GM19397 (cell line): ENCODE data around the gene SIN3B.

Experiments used
- ATAC-seq: cut with Tn5 transposase; IDR thresholded peaks from one replicate; pipeline ENCODE4 v1.9.1; 2021; ENCODE audit warnings: mild to moderate bottlenecking, moderate library complexity; ENCODE audit not compliant: unreplicated experiment

Gene SIN3B

DNA sequence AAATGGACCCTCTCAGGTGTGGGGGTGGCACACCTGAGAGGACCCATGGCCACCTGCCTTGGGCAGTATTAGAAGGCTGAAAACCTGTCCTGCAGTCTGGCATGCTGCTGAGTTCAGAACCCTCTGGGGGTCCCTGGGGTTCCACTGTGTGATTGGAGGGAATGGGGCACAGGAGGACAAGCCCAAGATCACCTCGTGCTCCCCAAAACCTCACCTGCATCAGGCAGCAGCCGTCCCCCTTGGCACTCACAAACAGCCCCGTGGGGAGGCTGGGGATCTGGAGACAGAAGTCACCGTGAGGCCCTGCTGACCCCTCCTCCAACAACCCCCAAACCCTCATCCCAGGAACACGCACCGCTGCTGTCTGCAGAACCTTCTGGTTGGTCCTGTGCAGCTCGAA lies 74.1 kb downstream of the SIN3B start:
- no peak for ATAC-seq

DNA sequence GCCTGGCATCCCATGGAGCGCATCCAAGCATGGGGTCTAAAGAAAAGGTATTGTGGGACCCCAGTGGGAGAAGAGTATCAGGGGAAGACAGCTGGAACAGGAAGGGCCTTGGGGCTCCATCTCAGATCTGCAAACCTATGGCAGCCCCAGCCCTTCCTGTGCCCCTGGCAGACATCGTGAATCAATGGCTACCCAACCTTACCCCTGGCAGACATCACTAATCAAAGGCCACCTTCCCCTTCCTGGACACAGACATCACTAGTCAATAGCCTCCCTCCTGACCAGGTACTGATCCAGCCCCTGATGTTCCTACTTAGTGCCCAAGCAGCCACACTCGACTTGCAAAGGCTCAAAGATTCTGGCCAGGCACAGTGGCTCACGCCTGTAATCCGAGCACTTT lies 75.4 kb downstream of the SIN3B start:
- ATAC-seq, result no peak

DNA sequence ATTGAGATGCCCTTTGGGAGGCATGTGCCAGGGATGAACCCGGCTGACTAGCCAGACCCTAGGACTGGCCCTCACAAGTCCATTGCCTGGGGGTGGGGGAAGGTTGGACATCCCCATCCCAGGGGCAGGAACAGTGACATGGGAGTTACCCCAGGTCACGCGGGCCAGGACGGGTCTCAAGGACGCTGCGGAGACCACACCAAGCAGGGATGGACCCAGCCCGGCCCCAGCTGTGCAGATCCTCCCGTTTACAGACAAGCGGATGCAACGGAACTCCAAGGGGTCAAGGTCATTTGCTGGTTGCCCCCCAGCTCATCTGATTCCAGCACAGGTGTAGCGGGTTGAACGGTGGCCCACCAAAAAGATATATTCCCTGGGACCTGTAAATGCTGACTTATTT lies 79.6 kb downstream of the SIN3B start:
- no peak for ATAC-seq

DNA sequence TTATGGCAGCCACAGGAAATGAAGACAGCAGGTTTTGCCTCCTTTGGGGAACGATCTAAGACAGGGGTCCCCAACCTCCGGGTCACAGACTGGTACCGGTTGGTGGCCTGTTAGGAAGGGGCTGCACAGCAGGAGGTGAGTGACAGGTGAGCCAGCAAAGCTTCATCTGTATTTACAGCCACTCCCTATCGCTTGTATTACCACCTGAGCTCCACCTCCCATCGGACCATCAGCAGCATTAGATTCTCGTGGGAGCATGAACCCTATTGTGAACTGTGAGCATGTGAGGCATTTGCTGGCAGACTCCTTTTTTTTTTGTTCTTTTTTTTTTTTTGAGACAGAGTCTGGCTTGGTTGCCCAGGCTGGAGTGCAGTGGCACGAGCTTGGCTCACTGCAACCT lies 81.8 kb downstream of the SIN3B start:
- no peak for ATAC-seq

DNA sequence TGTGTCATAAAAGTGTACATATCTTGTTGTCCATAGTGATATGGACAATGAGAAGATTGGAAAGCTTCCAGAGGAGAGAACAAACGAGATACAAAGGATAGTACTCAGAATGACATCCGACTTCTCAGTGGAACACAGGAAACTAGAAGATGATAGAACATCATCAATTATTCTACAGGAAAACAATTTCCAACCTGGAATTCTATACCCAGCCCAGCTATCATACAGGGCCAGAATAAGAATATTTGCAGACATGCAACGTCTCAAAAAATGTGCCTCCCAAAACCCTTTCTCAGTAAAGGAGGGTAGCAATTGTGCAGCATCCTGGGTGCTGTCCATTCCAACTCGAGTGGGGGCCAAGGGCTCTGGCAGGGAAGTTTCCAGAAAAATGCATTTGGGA lies 83.6 kb downstream of the SIN3B start:
- no peak for ATAC-seq

DNA sequence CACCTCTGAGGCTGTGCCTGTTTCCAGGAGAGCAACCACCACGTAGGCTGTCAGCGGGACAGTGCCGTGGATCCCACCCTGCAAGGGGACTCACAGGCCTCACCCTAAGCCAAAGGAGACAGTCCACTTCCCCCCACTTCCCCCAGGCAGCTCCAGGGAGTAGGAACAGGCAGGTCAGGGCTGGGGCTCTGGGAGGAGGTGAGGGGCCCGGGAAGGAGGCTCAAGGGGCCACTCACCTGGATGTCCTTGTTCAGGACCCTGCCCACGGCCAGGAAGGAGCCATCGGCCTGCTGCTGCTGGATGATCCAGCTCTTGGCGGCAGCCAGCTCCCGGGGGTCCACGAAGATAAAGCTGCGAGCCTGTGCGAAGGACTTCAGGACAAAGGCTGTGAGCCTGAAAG lies 85.2 kb downstream of the SIN3B start:
- no peak for ATAC-seq

DNA sequence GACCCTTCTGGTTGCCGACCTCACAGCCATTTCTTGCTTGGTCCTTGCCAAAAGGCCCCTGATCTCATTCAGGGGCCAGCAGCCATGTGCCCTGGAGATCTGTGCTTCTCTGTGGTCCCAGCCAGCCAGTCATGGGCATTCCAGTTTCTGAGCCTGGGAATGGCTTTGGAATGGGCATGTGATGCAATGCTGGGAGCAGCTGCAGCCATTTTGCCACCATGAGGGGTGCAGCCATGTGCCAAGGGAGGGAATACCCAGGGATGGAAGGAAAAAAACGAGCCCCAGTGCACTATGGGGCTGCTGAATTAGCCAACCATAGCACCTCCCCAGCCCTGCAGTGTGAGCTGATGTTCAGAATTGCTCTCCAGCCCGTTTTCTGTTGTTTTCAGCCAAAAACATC lies 85.9 kb downstream of the SIN3B start:
- no peak for ATAC-seq

DNA sequence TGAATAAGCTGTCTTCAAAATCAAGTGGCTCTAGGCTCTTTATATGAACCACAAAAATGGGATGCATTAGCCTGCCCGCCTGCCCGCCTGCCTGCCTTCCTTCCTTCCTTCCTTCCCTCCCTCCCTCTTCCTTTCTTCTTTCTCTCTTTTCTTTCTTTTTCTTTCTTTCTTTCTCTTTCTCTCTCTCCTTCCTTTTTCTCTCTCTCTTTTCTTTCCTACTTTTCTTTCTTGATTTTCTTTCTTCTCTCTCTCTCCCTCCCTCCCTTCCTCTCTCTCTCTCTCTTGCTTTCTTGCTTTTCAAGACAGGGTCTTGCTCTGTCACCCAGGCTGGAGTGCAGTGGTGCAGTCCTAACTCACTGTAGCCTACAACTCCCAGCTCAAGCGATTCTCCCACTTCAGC lies 86.5 kb downstream of the SIN3B start:
- ATAC-seq, result no peak

DNA sequence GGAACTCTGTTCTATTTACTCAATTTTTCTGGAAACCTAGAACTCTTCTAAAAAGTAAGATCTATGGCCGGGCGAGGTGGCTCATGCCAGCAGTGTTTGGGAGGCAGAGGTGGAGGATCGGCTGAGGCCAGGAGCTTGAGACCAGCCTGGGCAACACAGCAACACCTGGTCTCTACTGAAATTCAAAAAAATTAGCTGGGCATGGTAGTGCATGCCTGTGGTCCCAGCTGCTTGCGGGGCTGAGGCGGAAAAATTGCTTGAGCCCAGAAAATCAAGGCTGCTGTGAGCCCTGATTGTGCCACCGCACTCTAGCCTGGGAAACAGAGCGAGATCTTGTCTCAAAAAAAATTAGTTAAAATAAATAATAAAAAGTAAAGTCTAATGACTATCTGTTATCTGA lies 88.2 kb downstream of the SIN3B start:
- no peak for ATAC-seq

DNA sequence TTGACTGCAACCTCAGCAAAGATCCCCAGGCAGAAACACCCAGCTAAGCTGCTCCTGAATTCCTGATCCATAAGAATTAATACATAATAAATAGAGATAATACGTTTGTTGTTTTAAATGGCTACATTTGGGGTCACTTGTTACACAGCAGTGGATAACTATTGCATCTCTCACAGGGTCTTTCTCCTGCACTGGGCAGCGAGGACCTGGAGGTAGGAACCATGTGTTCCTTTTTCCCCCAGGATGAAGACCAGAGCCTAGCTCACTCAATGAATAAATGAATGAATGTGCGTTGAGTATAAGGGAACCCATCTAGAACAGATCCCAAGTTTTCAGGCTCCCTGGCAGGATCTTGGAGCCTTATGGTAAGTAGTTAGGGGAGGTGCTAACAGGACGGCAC lies 90.3 kb downstream of the SIN3B start:
- ATAC-seq, result no peak

DNA sequence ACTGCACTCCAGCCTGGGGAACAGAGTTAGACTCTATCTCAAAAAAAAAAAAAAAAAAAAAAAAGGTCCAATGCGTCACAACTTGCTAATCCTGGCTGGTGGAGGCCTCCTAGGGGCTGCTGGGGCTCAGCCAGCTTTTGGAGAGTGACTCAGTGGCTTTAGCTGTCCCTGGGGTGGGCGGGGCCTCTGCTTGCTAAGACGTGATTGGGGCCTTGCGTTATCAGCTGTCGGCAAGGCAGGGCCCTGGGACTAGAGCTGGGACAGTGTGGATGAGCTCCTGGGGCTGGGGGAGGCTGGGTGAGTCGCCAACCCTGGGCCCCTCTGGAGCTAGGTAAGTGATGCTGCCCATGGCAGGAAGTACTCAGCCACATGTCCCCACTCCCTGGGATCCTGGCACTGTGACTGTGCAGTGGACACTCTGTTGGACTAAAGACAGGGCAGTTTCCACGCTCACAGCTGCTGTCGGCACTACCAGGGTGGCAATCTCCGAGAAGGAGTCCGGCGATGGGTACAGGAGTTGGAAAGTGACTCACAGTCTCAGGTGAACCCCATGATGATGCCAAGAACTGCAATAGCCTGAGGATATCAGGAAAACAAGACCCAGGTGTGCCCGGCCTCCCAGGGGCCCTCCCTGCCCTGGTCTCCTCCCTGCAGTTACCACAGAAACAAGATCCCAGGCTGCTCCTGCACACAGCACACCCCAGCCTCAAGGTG lies 91.8 kb downstream of the SIN3B start:
- no peak for ATAC-seq

DNA sequence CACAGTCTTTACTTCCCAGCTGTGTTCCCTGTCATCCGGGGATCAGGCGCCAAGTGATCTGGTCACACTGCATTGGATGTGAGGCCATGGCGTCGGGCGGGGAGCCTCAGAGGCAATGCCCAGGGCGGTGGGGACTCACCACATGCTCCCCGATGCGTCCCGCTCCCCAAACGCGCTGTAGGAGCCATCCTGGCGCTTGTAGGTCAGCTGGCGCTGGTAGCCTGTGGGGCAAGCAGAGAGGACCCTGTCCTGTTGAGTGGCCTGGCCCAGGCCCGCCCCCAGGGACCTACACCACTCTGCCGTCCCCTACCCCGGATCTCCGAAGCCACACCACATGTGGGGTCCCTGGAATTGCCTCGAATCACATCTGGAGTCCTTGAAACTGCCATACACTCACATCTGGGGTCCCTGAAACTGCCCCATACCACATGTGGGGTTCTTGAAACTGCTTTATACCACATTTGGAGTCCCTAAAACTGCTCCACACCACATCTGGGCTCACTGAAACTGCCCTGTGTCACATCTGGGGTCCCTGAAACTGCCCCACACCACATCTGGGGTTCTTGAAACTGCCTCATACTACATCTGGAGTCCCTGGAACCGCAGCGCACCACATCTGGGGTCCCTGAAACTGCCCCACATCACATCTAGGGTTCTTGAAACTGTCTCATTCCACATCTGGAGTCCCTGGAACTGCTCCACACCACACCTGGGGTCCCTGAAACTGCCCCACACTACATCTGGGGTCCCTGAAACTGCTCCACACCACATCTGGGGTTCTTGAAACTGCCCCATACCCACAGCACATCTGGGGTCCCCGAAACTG lies 92.8 kb downstream of the SIN3B start:
- ATAC-seq, result no peak

DNA sequence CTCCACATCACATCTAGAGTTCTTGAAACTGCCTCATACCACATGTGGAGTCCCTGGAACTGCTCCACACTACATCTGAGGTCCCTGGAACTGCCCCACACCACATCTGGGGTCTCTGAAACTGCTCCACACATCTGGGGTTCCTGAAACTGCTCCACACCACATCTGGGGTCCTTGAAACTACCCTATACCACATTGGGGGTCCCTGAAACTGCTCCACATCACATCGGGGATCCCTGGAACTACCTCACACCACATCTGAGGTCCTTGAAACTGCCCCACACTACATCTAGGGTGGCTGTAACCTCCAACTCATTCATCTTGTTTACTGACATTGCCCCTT lies 93.4 kb downstream of the SIN3B start:
- no peak for ATAC-seq

DNA sequence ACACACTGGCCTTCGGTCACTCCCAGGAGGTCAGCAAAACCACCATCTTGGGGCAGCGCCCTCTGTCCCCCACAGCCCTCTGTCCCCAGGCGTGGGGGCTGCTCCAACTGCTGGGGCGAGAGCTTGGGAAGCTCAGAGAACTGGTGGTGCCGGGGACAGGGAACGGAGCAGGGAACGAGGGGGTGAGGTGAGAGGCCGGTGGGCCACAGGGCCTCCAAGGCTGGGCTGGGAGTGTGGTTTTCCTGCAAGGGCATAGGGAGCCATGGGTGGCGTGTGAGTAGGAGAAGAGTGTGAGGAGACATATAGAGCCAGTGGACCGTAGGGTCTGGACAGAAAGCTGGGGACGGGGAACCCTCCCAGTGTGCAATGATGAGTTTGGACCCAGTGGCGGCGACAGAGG lies 93.8 kb downstream of the SIN3B start:
- no peak for ATAC-seq

DNA sequence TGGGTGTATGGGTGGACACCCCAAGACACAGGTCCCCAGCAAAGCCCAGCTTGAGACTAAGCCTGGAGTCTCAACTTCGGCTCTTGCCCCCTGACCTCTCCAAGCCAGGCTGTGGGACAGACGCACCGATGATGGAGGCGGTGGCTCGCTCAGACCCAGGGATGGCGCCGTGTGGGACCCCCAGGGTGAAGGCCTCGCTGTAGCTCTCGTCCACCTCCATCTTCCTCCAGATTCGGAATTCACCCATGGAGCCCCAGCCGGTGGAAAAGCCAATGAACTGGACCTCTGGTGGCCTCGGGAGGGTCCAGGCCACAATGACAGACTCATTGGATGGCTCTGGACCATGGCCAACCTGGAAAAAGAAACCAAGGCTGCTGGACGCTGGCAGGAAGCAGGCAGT lies 98.7 kb downstream of the SIN3B start:
- ATAC-seq, result no peak

DNA sequence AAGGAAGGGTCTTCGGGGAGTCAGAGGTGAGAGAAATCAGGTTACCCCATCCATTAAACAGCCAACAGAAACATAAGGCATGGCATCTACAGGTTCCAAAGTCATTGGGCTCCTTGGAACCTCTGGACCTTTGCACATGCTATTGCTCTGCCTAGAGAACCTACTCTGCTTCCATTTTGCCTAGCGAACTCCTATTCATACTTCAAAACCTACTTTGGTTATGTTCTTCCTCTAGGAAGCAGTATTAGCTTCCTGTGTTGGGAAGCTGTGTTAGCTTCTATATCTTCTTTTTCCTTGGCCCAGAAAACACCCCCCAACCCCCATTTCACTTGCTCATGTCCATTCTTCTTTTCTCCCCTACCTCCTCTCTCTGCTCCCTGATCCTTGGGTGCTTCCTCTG lies 99.2 kb downstream of the SIN3B start:
- ATAC-seq, result no peak

DNA sequence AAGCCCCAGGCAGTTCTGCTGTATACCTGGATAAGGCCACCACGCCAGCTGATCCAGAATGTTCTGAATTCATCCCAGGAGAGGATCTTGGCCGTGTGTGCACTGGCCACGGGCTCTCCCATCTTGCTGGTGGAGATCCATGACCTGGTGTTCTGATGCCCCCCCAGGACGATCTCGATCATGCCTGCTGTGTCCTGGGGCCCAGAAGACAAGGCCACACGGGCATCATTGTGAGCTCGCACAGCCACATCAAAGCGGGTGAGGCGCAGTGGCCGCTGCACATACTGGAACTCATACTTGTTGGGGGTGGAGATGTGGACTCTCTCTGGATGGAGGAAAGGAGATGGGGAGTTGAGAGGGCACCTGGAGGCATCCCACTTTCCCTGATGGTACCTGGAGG lies 99.7 kb downstream of the SIN3B start:
- no peak for ATAC-seq
